Transverse colon (tissue), 3 donors: ENCODE results near the gene RNF144A.

Experiments
- CTCF ChIP-seq, 5 experiments: fragments of 200-600 bp in 3 of 5; fragments of 450-650 bp in 2 of 5; sonication (generic) in 3 of 5; IDR thresholded peaks; 1 replicate in 2 of 5; 2 replicates in 3 of 5; pipeline ENCODE4 v1.5.1; 2016 to 2017; ENCODE audit warnings: antibody characterized with exemption in 5 of 5, inconsistent platforms in 3 of 5, mild to moderate bottlenecking in 2 of 5, moderate library complexity in 1 of 5
- EP300 ChIP-seq: sonication (generic); formaldehyde crosslinking; IDR thresholded peaks from one replicate; pipeline ENCODE4 v1.6.1; 2017; ENCODE audit warnings: antibody characterized with exemption, low read depth

- TF ChIP-seq EP300: no peak
- TF ChIP-seq CTCF (IDR thresholded peaks at IDR 0.05): no peak
These were observed 23.2 kb upstream of the RNF144A start for GRCh38 chr2:6893876-6894482.
